C4-2B (cell line): Measurements from ENCODE around the gene YPEL4.

Experiments used
- H3K27ac ChIP-seq: fragments of 450-650 bp; 2 replicates; pipeline ENCODE4 v1.5.1; 2017
- ZFX ChIP-seq: fragments of 450-650 bp; IDR thresholded peaks from 2 replicates; pipeline ENCODE4 v1.6.1; 2017
- TF ChIP-seq, protein P1 (sequence below): fragments of 450-650 bp; conservative IDR thresholded peaks from 2 replicates; pipeline ENCODE4 v1.5.1; 2017; ENCODE audit warnings: mild to moderate bottlenecking

YPEL4 gene

GRCh38 chr11:57638005-57638781, 11.5 kb downstream of the YPEL4 start:
- no peak overlapping the region for H3K27ac ChIP-seq
- TF ChIP-seq, protein P1, sequence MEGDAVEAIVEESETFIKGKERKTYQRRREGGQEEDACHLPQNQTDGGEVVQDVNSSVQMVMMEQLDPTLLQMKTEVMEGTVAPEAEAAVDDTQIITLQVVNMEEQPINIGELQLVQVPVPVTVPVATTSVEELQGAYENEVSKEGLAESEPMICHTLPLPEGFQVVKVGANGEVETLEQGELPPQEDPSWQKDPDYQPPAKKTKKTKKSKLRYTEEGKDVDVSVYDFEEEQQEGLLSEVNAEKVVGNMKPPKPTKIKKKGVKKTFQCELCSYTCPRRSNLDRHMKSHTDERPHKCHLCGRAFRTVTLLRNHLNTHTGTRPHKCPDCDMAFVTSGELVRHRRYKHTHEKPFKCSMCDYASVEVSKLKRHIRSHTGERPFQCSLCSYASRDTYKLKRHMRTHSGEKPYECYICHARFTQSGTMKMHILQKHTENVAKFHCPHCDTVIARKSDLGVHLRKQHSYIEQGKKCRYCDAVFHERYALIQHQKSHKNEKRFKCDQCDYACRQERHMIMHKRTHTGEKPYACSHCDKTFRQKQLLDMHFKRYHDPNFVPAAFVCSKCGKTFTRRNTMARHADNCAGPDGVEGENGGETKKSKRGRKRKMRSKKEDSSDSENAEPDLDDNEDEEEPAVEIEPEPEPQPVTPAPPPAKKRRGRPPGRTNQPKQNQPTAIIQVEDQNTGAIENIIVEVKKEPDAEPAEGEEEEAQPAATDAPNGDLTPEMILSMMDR, result no peak
- TF ChIP-seq ZFX, result no peak

DNA sequence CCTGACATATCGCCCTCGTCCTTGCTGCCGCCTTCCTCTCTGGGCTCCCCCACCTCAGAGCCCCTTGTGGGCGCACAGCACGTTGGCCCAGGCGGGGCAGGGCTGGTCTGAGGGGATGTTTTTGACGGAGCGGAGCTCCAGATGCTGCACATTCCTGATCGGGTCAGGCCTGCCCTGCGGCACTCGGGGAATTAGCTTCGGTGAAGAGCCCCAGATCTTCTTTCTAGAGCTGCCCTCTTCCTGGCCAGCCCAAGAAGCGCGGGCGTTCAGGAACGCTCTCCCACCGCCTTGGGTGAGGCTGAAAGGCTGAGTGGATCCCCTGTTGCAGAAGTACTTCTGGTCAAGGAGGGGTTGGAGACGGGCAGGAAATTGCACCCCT, 12.1 kb downstream of the YPEL4 start:
- TF ChIP-seq, protein P1, result no peak
- TF ChIP-seq ZFX, result no peak

DNA sequence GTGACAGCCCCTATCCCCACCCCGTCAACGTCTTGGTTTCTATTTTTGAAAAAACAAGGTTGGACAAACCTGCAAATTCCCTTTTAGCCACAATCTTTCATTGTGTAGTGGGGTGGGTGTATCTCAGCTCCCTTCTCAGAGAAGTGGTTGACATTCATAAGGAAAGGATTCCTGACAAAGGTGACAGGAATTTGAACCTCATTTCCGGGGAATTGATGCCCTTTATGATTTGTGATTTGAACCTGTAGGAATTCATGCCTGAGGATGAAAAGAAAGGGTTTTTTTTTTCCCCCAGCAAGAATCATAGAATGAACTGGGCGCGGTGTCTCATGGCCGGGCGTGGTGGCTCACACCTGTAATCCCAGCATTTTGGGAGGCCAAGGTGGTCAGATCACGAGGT, 14.5 kb downstream of the YPEL4 start:
- H3K27ac ChIP-seq, result no peak overlapping the region
- TF ChIP-seq ZFX, result no peak
- TF ChIP-seq, protein P1, result no peak

More for the DNA sequence above, 12.1 kb downstream of the YPEL4 start:
- H3K27ac ChIP-seq, result no peak overlapping the region

GRCh38 chr11:57634311-57634710, 15.4 kb downstream of the YPEL4 start:
- TF ChIP-seq ZFX, result no peak
- TF ChIP-seq, protein P1, result no peak
- H3K27ac ChIP-seq, result no peak overlapping the region

- no peak overlapping the region for H3K27ac ChIP-seq
- TF ChIP-seq ZFX, result no peak
- TF ChIP-seq, protein P1, result no peak
These were observed 16.2 kb downstream of the YPEL4 start for GRCh38 chr11:57633394-57634070.

- H3K27ac ChIP-seq, result no peak overlapping the region
- TF ChIP-seq ZFX, result no peak
- TF ChIP-seq, protein P1, result no peak
These were observed 17.6 kb downstream of the YPEL4 start for GRCh38 chr11:57632116-57632515.

DNA sequence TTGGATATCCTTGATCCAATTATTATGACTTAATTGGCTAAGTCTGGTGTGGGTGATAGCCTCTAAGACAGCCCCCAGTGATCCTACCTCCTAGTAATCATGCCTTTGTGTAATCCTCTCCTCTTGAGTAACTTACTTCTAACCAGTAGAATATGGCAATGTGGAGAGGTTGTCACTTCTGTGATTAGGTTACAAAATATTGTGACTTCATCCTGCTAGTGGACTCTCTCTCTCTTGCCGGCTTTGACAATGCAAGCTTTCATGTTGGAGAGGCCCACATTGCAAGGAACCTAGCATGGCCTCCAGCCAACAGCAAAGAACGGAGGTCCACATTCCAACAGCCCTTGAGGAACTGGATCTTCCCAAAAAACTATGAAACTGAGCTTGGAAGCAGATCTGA, 19.5 kb downstream of the YPEL4 start:
- H3K27ac ChIP-seq, result no peak overlapping the region
- TF ChIP-seq ZFX, result no peak
- TF ChIP-seq, protein P1, result no peak
